D721Med (cell line): Measurements from ENCODE around the gene TXNDC5.

Source experiments
- DNase-seq: peaks from one replicate; pipeline ENCODE4 v3.0.0; 2011; ENCODE audit warnings: low spot score; ENCODE audit not compliant: insufficient read length
- FAIRE-seq: peaks from 2 replicates; lab custom pipeline; 2011; peaks lifted over from hg19 to GRCh38; lab: Jason Lieb, UNC
- CTCF ChIP-seq: IDR thresholded peaks from 2 replicates; pipeline ENCODE4 v1.5.1; 2012; ENCODE audit warnings: mild to moderate bottlenecking, control low read depth; ENCODE audit not compliant: insufficient read depth; ENCODE audit errors: missing control alignments

The TXNDC5 gene

GRCh38 chr6:7880718-7881107 lies 29.9 kb downstream of the TXNDC5 start:
- FAIRE-seq (no peak), DNase-seq (no peak)
- TF ChIP-seq CTCF: no peak

- FAIRE-seq: no peak
- DNase-seq: no peak
- no peak for TF ChIP-seq CTCF
Observed at GRCh38 chr6:7879980-7880717, 30.4 kb downstream of the TXNDC5 start.

- no peak for TF ChIP-seq CTCF
- DNase-seq: no peak
- no peak for FAIRE-seq
Observed at GRCh38 chr6:7879579-7879978, 31.0 kb downstream of the TXNDC5 start.

GRCh38 chr6:7879043-7879442 lies 31.5 kb downstream of the TXNDC5 start:
- DNase-seq: no peak
- FAIRE-seq: no peak
- TF ChIP-seq CTCF: no peak

GRCh38 chr6:7878401-7878964 lies 32.1 kb downstream of the TXNDC5 start:
- DNase-seq (no peak), FAIRE-seq (no peak)
- TF ChIP-seq CTCF: no peak

GRCh38 chr6:7868926-7869325 lies 41.7 kb downstream of the TXNDC5 start:
- no peak for FAIRE-seq
- DNase-seq: no peak
- no peak for TF ChIP-seq CTCF

- TF ChIP-seq CTCF: no peak
- DNase-seq: no peak
- no peak for FAIRE-seq
Observed at GRCh38 chr6:7866526-7866925, 44.1 kb downstream of the TXNDC5 start.
